ENCODE data around the gene HNRNPUL2. TPM values are rescaled to one million over a fixed set of nuclear protein-coding genes. Genes with fewer than 3 reads are reported as not detected.

The HNRNPUL2 gene
- total and polyA plus RNA-seq, 9 of the 15 experiments (the other 6 are each of a cell fraction or from before 2014, with no cell fraction given): 0.89 to 44.3 (median 15.2) TPM

DNA sequence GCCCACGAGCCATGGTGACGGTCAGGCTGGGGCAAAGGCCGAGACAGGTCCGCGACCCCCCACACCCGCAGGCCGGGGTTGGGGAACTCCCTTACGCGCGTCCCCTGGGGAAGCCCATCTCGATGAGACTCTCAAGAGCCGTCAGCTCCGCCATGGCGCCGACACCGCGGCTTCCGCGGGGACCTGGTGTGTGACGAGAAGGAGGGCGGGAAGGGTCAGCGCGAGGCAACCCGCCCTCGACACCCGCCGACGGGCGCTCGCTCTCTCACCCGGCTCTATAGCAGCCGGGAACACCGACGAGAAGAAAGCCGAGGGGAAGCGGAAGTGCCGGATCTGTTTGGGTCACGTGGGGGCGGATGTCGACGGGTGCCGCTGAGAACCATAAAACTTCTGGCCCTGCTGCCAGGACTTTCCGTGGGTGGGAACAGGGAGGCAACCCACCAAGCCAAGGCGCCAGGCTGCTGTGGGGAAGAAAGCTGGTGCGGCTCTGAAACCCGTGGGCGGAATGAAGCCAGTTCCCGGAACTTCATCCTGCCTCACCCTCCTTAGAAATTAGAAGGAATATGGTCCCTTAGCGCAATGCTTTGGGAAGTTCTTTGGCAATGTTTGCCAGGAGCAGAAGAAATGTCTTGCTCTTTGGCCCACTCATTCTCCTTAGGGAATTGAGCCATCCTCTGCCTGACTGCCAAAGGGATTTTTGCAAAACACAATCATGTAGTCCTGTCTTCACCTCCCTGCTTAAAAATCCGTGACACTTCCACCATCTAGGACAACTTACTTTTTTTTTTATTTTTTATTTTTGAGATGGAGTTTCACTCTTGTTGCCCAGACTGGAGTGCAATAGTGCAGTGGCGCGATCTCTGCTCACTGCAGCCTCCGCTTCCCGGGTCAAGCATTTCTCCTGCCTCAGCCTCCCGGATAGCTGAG, 48.2 kb downstream of the HNRNPUL2 start, which contains the start of gene UBXN1 (continued):
- TF ChIP-seq, protein P1, sequence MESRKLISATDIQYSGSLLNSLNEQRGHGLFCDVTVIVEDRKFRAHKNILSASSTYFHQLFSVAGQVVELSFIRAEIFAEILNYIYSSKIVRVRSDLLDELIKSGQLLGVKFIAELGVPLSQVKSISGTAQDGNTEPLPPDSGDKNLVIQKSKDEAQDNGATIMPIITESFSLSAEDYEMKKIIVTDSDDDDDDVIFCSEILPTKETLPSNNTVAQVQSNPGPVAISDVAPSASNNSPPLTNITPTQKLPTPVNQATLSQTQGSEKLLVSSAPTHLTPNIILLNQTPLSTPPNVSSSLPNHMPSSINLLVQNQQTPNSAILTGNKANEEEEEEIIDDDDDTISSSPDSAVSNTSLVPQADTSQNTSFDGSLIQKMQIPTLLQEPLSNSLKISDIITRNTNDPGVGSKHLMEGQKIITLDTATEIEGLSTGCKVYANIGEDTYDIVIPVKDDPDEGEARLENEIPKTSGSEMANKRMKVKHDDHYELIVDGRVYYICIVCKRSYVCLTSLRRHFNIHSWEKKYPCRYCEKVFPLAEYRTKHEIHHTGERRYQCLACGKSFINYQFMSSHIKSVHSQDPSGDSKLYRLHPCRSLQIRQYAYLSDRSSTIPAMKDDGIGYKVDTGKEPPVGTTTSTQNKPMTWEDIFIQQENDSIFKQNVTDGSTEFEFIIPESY (CRISPR knock-in tag; IDR thresholded peaks at IDR 0.05): no peak
- TF ChIP-seq SAP30 (IDR thresholded peaks at IDR 0.05; ENCODE audit: borderline replicate concordance, insufficient read depth, low read depth, low read length, poor library complexity, severe bottlenecking): peak; percentile 77
- no peak for TF ChIP-seq ZNF41 (CRISPR knock-in tag; conservative IDR thresholded peaks at IDR 0.05)
- 0 out of 4 replicates have a peak, but pooled peaks of 1 of the 2 experiments have one; percentile 30 for TF ChIP-seq TBL1XR1 (IDR thresholded peaks at IDR 0.05; ENCODE audit: low read length in 2 of 2)
- TF ChIP-seq ZNF253 (CRISPR knock-in tag; conservative IDR thresholded peaks at IDR 0.05): no peak
- no peak for TF ChIP-seq DMBX1 (CRISPR knock-in tag; IDR thresholded peaks at IDR 0.05; ENCODE audit: borderline replicate concordance)
- TF ChIP-seq RFX5 (IDR thresholded peaks at IDR 0.05; ENCODE audit: low read depth, low read length): no peak
- TF ChIP-seq, protein P2, sequence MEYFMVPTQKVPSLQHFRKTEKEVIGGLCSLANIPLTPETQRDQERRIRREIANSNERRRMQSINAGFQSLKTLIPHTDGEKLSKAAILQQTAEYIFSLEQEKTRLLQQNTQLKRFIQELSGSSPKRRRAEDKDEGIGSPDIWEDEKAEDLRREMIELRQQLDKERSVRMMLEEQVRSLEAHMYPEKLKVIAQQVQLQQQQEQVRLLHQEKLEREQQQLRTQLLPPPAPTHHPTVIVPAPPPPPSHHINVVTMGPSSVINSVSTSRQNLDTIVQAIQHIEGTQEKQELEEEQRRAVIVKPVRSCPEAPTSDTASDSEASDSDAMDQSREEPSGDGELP (CRISPR knock-in tag; IDR thresholded peaks at IDR 0.05; ENCODE audit: borderline replicate concordance): peak; percentile 76
- TF ChIP-seq, protein P3, sequence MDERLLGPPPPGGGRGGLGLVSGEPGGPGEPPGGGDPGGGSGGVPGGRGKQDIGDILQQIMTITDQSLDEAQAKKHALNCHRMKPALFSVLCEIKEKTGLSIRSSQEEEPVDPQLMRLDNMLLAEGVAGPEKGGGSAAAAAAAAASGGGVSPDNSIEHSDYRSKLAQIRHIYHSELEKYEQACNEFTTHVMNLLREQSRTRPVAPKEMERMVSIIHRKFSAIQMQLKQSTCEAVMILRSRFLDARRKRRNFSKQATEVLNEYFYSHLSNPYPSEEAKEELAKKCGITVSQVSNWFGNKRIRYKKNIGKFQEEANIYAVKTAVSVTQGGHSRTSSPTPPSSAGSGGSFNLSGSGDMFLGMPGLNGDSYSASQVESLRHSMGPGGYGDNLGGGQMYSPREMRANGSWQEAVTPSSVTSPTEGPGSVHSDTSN (CRISPR knock-in tag; IDR thresholded peaks at IDR 0.05; ENCODE audit: low read depth): no peak
- TF ChIP-seq, protein P3 (tag; conservative IDR thresholded peaks at IDR 0.05; ENCODE audit: low read depth): no peak
- TF ChIP-seq, protein P4, sequence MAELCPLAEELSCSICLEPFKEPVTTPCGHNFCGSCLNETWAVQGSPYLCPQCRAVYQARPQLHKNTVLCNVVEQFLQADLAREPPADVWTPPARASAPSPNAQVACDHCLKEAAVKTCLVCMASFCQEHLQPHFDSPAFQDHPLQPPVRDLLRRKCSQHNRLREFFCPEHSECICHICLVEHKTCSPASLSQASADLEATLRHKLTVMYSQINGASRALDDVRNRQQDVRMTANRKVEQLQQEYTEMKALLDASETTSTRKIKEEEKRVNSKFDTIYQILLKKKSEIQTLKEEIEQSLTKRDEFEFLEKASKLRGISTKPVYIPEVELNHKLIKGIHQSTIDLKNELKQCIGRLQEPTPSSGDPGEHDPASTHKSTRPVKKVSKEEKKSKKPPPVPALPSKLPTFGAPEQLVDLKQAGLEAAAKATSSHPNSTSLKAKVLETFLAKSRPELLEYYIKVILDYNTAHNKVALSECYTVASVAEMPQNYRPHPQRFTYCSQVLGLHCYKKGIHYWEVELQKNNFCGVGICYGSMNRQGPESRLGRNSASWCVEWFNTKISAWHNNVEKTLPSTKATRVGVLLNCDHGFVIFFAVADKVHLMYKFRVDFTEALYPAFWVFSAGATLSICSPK (IDR thresholded peaks at IDR 0.05; ENCODE audit: borderline replicate concordance): no peak
- TF ChIP-seq ZNF134 (CRISPR knock-in tag; conservative IDR thresholded peaks at IDR 0.05): no peak
- TF ChIP-seq, protein P5, sequence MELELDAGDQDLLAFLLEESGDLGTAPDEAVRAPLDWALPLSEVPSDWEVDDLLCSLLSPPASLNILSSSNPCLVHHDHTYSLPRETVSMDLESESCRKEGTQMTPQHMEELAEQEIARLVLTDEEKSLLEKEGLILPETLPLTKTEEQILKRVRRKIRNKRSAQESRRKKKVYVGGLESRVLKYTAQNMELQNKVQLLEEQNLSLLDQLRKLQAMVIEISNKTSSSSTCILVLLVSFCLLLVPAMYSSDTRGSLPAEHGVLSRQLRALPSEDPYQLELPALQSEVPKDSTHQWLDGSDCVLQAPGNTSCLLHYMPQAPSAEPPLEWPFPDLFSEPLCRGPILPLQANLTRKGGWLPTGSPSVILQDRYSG (tag; conservative IDR thresholded peaks at IDR 0.05; ENCODE audit: low read depth): 0 out of 2 replicates have a peak, but pooled peaks have one; percentile 48
- no peak for TF ChIP-seq SRSF7 (optimal IDR thresholded peaks at IDR 0.05; ENCODE audit: low read depth, low read length)
- TF ChIP-seq, protein P6, sequence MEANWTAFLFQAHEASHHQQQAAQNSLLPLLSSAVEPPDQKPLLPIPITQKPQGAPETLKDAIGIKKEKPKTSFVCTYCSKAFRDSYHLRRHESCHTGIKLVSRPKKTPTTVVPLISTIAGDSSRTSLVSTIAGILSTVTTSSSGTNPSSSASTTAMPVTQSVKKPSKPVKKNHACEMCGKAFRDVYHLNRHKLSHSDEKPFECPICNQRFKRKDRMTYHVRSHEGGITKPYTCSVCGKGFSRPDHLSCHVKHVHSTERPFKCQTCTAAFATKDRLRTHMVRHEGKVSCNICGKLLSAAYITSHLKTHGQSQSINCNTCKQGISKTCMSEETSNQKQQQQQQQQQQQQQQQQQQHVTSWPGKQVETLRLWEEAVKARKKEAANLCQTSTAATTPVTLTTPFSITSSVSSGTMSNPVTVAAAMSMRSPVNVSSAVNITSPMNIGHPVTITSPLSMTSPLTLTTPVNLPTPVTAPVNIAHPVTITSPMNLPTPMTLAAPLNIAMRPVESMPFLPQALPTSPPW (CRISPR knock-in tag; IDR thresholded peaks at IDR 0.05): no peak
